CD4-positive, alpha-beta T cell treated with Interleukin-2 at 100 ng/mL for 4 hours (primary cell): ENCODE results near the gene RAD51B.

Experiments used
- DNase-seq: peaks from one replicate; pipeline ENCODE4 v3.0.0-alpha.2; 2020; ENCODE audit warnings: low spot score

Gene RAD51B

GRCh38 chr14:68637106-68638021, 817.8 kb downstream of the RAD51B start:
- DNase-seq: no peak

- no peak for DNase-seq
Measured at GRCh38 chr14:68638141-68638999, 818.8 kb downstream of the RAD51B start.

DNA sequence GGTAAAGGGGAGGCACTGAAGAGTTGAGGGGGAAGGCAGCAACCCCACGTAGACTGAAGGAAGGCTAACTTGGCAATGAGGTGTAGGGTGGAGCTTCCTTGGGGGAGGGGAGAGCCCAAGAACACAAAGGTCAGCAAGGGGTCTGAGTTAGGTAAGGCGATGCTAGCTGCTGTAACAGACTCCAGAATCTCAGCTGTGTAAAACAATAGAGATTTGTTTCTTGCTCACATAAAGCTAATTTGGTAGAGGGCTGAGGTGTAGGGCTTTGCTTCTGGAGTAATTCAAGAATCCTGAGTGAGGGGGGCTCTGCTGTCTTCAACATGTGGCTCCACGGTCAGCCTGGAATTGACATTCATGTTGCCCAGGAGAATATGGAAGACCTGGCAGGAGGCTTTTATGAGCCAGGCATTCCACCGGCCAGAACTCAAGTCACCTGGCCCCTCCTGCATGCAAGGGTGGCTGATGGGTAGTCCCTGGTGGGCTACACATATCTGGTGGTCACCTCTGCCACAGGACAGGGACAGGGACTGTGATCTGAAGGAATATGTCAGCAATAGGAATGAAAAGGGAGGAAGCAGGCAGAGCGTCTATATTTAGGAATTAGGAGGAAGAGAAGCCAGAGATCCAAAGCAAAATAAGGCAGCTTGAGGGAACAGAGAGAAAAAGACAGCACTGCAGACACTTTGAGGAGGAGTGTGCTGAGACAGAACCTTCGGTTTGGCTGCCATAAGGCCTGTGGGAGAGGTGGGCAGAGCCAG, 819.6 kb downstream of the RAD51B start:
- DNase-seq: no peak

- no peak for DNase-seq
Measured at GRCh38 chr14:68639758-68640574, 820.4 kb downstream of the RAD51B start.

DNA sequence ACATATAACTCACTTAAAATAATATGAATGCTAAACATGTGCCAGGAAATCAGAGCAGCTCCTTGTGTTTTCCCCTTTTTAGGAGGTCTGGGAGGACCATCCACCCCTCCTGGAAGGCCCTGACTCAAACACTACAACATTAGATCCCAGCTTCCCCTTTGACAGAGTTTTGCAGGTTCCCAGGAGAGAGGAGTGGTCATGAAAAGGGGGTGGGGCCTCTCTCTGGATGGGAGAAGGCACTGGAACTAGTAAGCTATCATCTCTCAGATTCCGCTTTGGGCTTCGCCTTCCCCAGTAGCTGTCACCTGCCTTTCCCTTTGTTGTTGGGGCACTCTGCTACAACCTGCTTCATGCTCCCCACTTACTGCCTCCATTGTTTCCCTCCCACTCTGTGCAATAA, 824.1 kb downstream of the RAD51B start:
- no peak for DNase-seq

- no peak for DNase-seq
Measured at GRCh38 chr14:68644101-68644500, 824.5 kb downstream of the RAD51B start.

DNA sequence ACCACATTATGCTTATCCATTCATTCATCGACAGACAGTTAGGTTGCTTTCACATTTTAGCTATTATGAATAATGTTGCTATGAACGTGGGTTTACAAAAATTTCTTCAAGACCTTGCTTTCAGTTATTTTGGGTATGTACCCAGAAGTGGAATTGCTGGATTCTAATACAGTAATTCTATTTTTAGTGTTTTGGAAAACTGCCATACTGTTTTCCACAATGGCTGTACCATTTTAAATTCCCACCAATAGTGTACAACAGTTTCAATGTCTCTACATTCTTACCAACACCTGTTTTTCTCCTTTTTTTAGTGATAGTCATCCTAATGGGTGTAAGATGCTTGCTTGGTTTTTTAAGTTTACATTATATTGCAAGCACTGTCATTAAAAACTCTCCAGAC, 825.8 kb downstream of the RAD51B start:
- no peak for DNase-seq

DNA sequence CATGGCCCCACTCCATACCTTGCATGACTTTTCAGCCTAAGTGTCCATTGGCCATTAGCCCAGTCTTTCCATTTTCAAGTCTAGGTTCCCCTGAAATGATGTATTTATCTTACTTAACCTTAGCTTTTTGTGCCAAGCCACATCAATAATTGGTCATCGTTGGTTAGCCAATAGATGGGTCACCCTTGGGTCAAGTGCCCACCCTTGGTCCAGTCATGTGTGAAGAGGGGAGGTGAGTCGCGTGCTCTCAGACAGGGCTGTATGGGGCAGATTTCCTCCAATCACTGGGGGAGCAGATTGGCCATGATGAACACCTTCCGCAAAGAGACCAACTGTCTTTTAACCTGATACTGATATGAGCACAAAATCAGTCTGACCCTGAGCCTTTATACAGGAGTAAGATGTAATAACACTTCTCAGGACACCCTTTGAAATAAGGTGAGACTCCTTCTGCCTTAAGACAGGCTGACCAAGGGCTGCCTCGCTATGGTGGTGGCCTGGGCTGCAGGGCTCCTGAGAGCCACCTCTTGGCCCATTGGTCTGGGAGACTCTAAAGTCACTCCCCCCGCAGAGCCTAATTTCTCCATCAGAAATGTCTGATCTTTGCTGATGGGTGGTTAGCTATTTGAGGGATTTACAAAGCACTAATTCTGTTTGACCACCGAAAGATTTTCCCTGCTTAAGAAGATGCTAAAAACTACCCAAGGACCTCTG, 830.1 kb downstream of the RAD51B start:
- DNase-seq: no peak

DNA sequence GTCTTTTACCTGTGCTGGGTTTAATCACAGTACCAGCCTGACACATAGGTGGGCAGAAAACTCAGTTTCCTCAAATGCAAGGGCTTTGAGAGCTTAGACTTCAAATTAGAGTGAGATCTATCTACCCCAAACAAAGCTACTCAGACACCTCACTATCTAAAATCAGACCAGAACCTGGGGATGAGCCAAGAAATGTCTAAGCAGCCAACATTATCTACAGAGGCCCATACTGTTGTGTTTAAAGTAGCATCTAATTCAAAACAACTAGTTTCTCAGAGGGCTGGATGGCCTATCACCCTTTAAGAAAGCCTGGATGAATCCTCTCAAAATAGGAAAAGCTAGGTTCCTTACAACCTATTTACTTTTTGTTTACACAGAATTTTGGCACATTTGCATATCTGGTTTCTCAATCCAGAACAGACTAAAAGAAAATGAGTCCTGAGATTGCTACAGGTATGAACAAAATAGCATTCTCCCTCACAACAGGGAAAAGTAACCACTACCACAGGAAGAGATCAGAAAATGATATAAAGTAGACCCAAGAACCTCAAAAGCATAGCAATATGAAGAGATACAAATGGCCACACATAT, 830.9 kb downstream of the RAD51B start:
- no peak for DNase-seq

GRCh38 chr14:68651075-68651474, 831.5 kb downstream of the RAD51B start:
- DNase-seq: no peak

DNA sequence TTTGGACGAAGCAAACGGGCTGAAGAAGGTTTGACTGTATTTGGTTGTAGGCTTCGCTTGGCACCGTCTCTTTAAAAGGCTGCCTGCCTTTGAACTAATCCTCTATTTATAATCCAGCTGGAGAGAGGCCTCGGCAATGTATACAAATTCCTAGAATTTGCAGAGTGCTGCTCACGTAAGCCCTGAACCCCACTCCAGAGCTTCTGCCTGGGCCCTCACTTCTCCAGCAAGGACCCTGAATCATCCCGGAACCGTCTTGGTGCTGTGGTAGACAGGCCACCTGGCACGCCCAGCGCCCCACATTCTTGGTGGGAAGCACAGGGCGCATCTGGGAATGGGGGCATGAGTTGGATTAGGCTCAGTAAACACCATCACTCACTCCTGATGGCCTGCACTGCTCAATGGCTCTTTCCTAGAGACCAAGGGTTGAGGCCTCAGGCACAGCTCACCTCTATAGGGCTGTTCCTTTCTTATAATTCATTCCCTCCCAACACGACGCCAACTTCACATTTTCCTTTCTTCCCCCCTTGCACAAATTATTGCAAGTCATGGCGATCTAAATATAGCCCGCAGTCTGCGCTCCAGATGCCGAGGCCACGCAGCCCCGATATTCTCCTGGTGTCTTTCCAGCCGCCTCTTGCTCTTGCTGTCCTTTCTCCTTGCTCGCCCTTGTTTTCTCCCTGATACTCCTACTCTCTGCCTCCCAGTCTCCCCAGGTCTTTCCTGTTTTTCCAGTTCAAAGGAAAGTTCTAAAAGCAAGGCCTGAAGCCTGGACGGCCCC, 832.3 kb downstream of the RAD51B start:
- no peak for DNase-seq

GRCh38 chr14:68652433-68652690, 832.8 kb downstream of the RAD51B start:
- no peak for DNase-seq

- no peak for DNase-seq
Measured at GRCh38 chr14:68653108-68653507, 833.5 kb downstream of the RAD51B start.

- no peak for DNase-seq
Measured at GRCh38 chr14:68653804-68654203, 834.2 kb downstream of the RAD51B start.

GRCh38 chr14:68654471-68654941, 834.9 kb downstream of the RAD51B start:
- no peak for DNase-seq

GRCh38 chr14:68655021-68655831, 835.6 kb downstream of the RAD51B start:
- DNase-seq: no peak

- no peak for DNase-seq
Measured at GRCh38 chr14:68655911-68656316, 836.3 kb downstream of the RAD51B start.

DNA sequence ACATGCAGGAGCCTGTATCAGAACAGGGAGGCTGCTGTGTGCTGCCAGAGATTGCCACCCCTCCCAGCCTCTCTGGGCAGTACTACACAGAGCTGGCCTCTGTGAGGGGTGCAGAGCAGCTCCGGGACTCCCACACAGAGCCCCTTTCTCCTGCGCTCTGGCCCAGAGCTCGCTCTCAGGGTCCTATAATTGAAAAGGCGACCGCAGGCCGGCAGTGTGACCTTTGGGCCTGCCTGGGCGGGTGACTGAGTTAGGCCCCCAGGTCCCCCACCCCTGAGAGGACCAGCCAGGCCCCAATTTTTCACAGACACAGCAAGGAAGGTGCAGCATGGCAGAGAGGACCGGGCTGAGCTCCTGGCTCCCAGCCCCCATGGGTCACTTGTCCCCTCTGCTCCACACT, 836.9 kb downstream of the RAD51B start:
- no peak for DNase-seq
